NCI-H1694 (cell line): Measurements from ENCODE around the gene SLC25A30.
"Not testable (repeated sequence)": the region's sequence is repeated elsewhere in the genome, so short reads cannot be mapped to it uniquely, and the experiment has no call there.

Source experiments
- DNase-seq: peaks from one replicate; lab custom pipeline; 2025; lab: John Stamatoyannopoulos, UW

SLC25A30 gene

GRCh38 chr13:45367358-45367757, 50.8 kb downstream of the SLC25A30 start:
- DNase-seq = no peak

- DNase-seq = no peak
Observed at GRCh38 chr13:45365558-45365885, 52.7 kb downstream of the SLC25A30 start.

- DNase-seq = no peak
Observed at GRCh38 chr13:45364876-45365557, 53.2 kb downstream of the SLC25A30 start.

- DNase-seq = no peak
Observed at GRCh38 chr13:45362939-45363338, 55.2 kb downstream of the SLC25A30 start.

- no peak for DNase-seq
Observed at GRCh38 chr13:45361596-45362206, 56.5 kb downstream of the SLC25A30 start.

- no peak for DNase-seq
Observed at GRCh38 chr13:45356966-45357672, 61.1 kb downstream of the SLC25A30 start.

- DNase-seq = no peak
Observed at GRCh38 chr13:45353895-45354294, 64.3 kb downstream of the SLC25A30 start.

- no peak for DNase-seq
Observed at GRCh38 chr13:45352031-45352430, 66.1 kb downstream of the SLC25A30 start.

- no peak for DNase-seq
Observed at GRCh38 chr13:45350152-45350551, 68.0 kb downstream of the SLC25A30 start.

- DNase-seq = no peak
Observed at GRCh38 chr13:45349438-45349837, 68.7 kb downstream of the SLC25A30 start.

- DNase-seq = not testable (repeated sequence)
Observed at GRCh38 chr13:45344064-45344463, 74.1 kb downstream of the SLC25A30 start.
